CD14-positive monocyte (primary cell): ENCODE results near the gene RNU6-9. TPM values are rescaled to one million over a fixed set of nuclear protein-coding genes. Genes with fewer than 3 reads are reported as not detected.

Experiments
- DNase-seq, 3 donors: peaks; one replicate each; pipeline ENCODE4 v3.0.0-alpha.2; 2011 to 2022
- H2AFZ ChIP-seq: 2 replicates; pipeline ENCODE4 v1.6.0; 2012; ENCODE audit warnings: mild to moderate bottlenecking, low read depth, low read length, inconsistent platforms; ENCODE audit not compliant: insufficient read depth, poor library complexity, severe bottlenecking
- H3K27ac ChIP-seq, 2 donors: 1 replicate in 1 of 2; 2 replicates in 1 of 2; pipeline ENCODE4 v1.5.1; 2012 to 2013; ENCODE audit warnings: low read length in 2 of 2, control low read depth in 1 of 2, inconsistent platforms in 1 of 2, low read depth in 1 of 2, mild to moderate bottlenecking in 1 of 2
- H3K27me3 ChIP-seq, 2 donors: one replicate each; pipeline versions ENCODE4 v1.6.0 to v1.6.1; 2011 to 2013; ENCODE audit warnings: low read length in 2 of 2; ENCODE audit not compliant: control insufficient read depth in 2 of 2, insufficient read depth in 2 of 2
- H3K36me3 ChIP-seq, 2 donors: replicated peaks in 1 of 2; 1 replicate in 1 of 2; 2 replicates in 1 of 2; pipeline versions ENCODE4 v1.5.1 to v1.6.1; 2012 to 2013; ENCODE audit warnings: low read length in 2 of 2, control low read depth in 1 of 2, inconsistent platforms in 1 of 2, mild to moderate bottlenecking in 1 of 2; ENCODE audit not compliant: insufficient read depth in 2 of 2, control insufficient read depth in 1 of 2
- H3K4me1 ChIP-seq, 2 donors: 1 replicate in 1 of 2; 2 replicates in 1 of 2; pipeline versions ENCODE4 v1.5.1 to v1.6.1; 2012 to 2013; ENCODE audit warnings: low read length in 2 of 2, control low read depth in 1 of 2, inconsistent platforms in 1 of 2, mild to moderate bottlenecking in 1 of 2, moderate library complexity in 1 of 2; ENCODE audit not compliant: insufficient read depth in 2 of 2, control insufficient read depth in 1 of 2
- H3K4me2 ChIP-seq: replicated peaks from 2 replicates; pipeline ENCODE3; 2012; ENCODE audit warnings: low read length, moderate library complexity, mild to moderate bottlenecking; ENCODE audit not compliant: poor library complexity, severe bottlenecking; ENCODE audit errors: extremely low read depth
- H3K4me3 ChIP-seq, 3 experiments: fragments of 200-600 bp in 1 of 3; sonication (generic) in 1 of 3; replicated peaks in 1 of 3; 1 replicate in 2 of 3; 2 replicates in 1 of 3; pipeline ENCODE4 v1.5.1; 2011 to 2013; ENCODE audit warnings: low read length in 3 of 3, mild to moderate bottlenecking in 3 of 3, control low read depth in 2 of 3, low read depth in 2 of 3, inconsistent platforms in 1 of 3, moderate library complexity in 1 of 3
- H3K79me2 ChIP-seq: 2 replicates; pipeline ENCODE4 v1.6.0; 2012; ENCODE audit warnings: mild to moderate bottlenecking, control low read depth, inconsistent platforms, low read length, moderate library complexity; ENCODE audit not compliant: insufficient read depth
- H3K9ac ChIP-seq: 2 replicates; pipeline ENCODE4 v1.6.0; 2017; ENCODE audit warnings: low read length, mild to moderate bottlenecking; ENCODE audit not compliant: insufficient read depth, poor library complexity, severe bottlenecking
- H3K9me3 ChIP-seq, 2 donors: replicated peaks in 1 of 2; 1 replicate in 1 of 2; 2 replicates in 1 of 2; pipeline versions ENCODE4 v1.5.1 to v1.6.1; 2012 to 2013; ENCODE audit warnings: low read length in 2 of 2, control low read depth in 1 of 2; ENCODE audit not compliant: control insufficient read depth in 1 of 2, insufficient read depth in 1 of 2
- H4K20me1 ChIP-seq: 2 replicates; pipeline ENCODE4 v1.6.0; 2012; ENCODE audit warnings: mild to moderate bottlenecking, low read length, control low read depth, moderate library complexity; ENCODE audit not compliant: insufficient read depth
- H3K27ac Mint-ChIP-seq, 7 donors: one replicate each; pipeline ENCODE4 v1.8.0; 2020; ENCODE audit warnings: mild to moderate bottlenecking in 7 of 7, mixed read lengths in 7 of 7, moderate library complexity in 6 of 7, inconsistent platforms in 2 of 7
- H3K27me3 Mint-ChIP-seq, 3 donors: one replicate each; pipeline ENCODE4 v1.8.0; 2021 to 2022; ENCODE audit warnings: low read depth in 3 of 3, mild to moderate bottlenecking in 3 of 3, mixed read lengths in 3 of 3, moderate library complexity in 3 of 3, inconsistent platforms in 1 of 3
- H3K36me3 Mint-ChIP-seq, 2 donors: one replicate each; pipeline ENCODE4 v1.8.0; 2020; ENCODE audit warnings: mixed read lengths in 2 of 2, inconsistent platforms in 1 of 2, mild to moderate bottlenecking in 1 of 2
- H3K4me1 Mint-ChIP-seq: one replicate; pipeline ENCODE4 v1.8.0; 2020; ENCODE audit warnings: mild to moderate bottlenecking, mixed read lengths
- H3K4me3 Mint-ChIP-seq, 2 donors: one replicate each; pipeline ENCODE4 v1.8.0; 2020; ENCODE audit warnings: mild to moderate bottlenecking in 2 of 2, mixed read lengths in 2 of 2, moderate library complexity in 1 of 2
- H3K9me3 Mint-ChIP-seq, 7 donors: one replicate each; pipeline ENCODE4 v1.8.0; 2020 to 2022; ENCODE audit warnings: mixed read lengths in 7 of 7, mild to moderate bottlenecking in 6 of 7, moderate library complexity in 6 of 7, inconsistent platforms in 2 of 7
- WGBS: methylation state at CpG from one replicate; pipeline ENCODE4 v1.1.5; 2013; ENCODE audit warnings: missing lambda C conversion rate; ENCODE audit not compliant: insufficient coverage; 5-methylcytosine and 5-hydroxymethylcytosine counted together
- intact Hi-C, 2 donors: fragments of 100-400 bp; cut with micrococcal nuclease; formaldehyde crosslinking; loops; one replicate each; pipeline versions ENCODE4 v1.15.0 to v1.15.1; 2023
- polyA plus RNA-seq, 3 donors: library from polyadenylated mRNA; depleted of rRNA in 1 of 3; unstranded in 2 of 3; stranded (reverse) in 1 of 3; fragments of 300-500 nt in 2 of 3; fragments of >200 nt in 1 of 3; fragmentation: Illumina TruSeq in 2 of 3; gene quantifications; 1 replicate in 2 of 3; 2 replicates in 1 of 3; pipeline ENCODE4 v1.2.3, GENCODE V29; 2012 to 2021
- TF ChIP-seq, protein P1 (sequence below): fragments of 200-600 bp; IDR thresholded peaks from one replicate; pipeline ENCODE4 v1.8.0; 2022; ENCODE audit warnings: antibody characterized with exemption, mild to moderate bottlenecking

Gene RNU6-9
- polyA plus RNA-seq, 3 donors = not detected

DNA sequence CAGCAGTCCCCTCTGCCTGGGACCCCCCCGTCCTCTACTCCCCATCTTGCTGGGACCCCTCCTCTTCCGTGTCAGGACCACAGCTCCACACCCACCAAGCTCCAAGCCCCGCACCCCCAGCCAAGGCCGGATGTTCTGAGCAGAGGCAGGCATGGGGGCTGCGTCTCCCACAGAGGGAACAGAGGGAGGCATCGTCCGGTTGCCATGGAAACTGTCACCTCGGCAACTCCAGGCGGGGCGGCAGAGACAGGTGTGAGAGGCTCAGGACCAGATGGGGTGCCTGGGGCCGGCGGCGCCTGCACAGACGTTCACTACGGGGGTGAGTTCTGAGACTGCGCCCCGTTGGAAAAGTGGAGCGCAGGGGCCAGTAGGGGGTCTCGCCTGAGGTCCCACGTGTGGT, 5.4 kb downstream of the RNU6-9 start:
- H4K20me1 ChIP-seq = peaks cover 68% of the 10 kb centered on the region
- Mint-ChIP-seq H3K27ac (no peak overlapping the region), H3K9me3 (no peaks in the 10 kb centered on the region), H3K36me3 (peaks cover 32 to 63% of the 10 kb centered on the region in 2 donors), H3K27me3 (peaks cover 0 to 3% (median 2%) of the 10 kb centered on the region in 3 donors), H3K4me3 (no peak overlapping the region), H3K4me1 (peaks cover 9% of the 10 kb centered on the region)
- H3K27me3 ChIP-seq = no peaks in the 10 kb centered on the region
- no peaks in the 10 kb centered on the region for H3K9me3 ChIP-seq
- TF ChIP-seq, protein P1, sequence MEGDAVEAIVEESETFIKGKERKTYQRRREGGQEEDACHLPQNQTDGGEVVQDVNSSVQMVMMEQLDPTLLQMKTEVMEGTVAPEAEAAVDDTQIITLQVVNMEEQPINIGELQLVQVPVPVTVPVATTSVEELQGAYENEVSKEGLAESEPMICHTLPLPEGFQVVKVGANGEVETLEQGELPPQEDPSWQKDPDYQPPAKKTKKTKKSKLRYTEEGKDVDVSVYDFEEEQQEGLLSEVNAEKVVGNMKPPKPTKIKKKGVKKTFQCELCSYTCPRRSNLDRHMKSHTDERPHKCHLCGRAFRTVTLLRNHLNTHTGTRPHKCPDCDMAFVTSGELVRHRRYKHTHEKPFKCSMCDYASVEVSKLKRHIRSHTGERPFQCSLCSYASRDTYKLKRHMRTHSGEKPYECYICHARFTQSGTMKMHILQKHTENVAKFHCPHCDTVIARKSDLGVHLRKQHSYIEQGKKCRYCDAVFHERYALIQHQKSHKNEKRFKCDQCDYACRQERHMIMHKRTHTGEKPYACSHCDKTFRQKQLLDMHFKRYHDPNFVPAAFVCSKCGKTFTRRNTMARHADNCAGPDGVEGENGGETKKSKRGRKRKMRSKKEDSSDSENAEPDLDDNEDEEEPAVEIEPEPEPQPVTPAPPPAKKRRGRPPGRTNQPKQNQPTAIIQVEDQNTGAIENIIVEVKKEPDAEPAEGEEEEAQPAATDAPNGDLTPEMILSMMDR = no peak
- H3K27ac ChIP-seq = no peak overlapping the region
- no peak for DNase-seq
- peaks cover 2 to 6% of the 10 kb centered on the region in 2 donors for H3K4me1 ChIP-seq
- WGBS = 92% methylated on average over 15 of the region's 20 CpGs
- H2AFZ ChIP-seq = no peak overlapping the region
- peaks cover 5% of the 10 kb centered on the region for H3K79me2 ChIP-seq
- H3K9ac ChIP-seq = no peak overlapping the region
- peaks cover 33 to 49% of the 10 kb centered on the region in 2 donors for H3K36me3 ChIP-seq
- no peak overlapping the region for H3K4me3 ChIP-seq
- no peak overlapping the region for H3K4me2 ChIP-seq
- intact Hi-C loops = no loop called here

- no peak overlapping the region for H3K27ac ChIP-seq
- Mint-ChIP-seq H3K4me3 (no peak overlapping the region), H3K27me3 (peaks cover 0 to 4% (median 3%) of the 10 kb centered on the region in 3 donors), H3K27ac (no peak overlapping the region), H3K4me1 (peaks cover 2% of the 10 kb centered on the region), H3K36me3 (peaks cover 38 to 68% of the 10 kb centered on the region in 2 donors), H3K9me3 (no peaks in the 10 kb centered on the region)
- no peak overlapping the region for H3K9ac ChIP-seq
- no peak overlapping the region for H3K4me3 ChIP-seq
- no peaks in the 10 kb centered on the region for H3K27me3 ChIP-seq
- TF ChIP-seq, protein P1 = no peak
- H3K4me2 ChIP-seq = no peak overlapping the region
- intact Hi-C loops = no loop called here
- H3K4me1 ChIP-seq = no peaks in the 10 kb centered on the region
- H3K79me2 ChIP-seq = peaks cover 13% of the 10 kb centered on the region
- WGBS = 92% methylated on average over 24 of the region's 32 CpGs
- no peak overlapping the region for H2AFZ ChIP-seq
- no peaks in the 10 kb centered on the region for H3K9me3 ChIP-seq
- DNase-seq = no peak
- H4K20me1 ChIP-seq = peaks cover 76% of the 10 kb centered on the region
- H3K36me3 ChIP-seq = peaks cover 36 to 49% of the 10 kb centered on the region in 2 donors
Observed at GRCh38 chr19:899336-900042, 6.2 kb downstream of the RNU6-9 start.
